22Rv1 (cell line): ENCODE results near the gene BICRA.

Experiments
- CTCF ChIP-seq: fragments of 450-650 bp; IDR thresholded peaks from 2 replicates; pipeline ENCODE4 v1.5.1; 2017; ENCODE audit warnings: mild to moderate bottlenecking
- ZFX ChIP-seq: fragments of 450-650 bp; IDR thresholded peaks from 2 replicates; pipeline ENCODE4 v1.6.1; 2017; ENCODE audit warnings: antibody characterized with exemption, borderline replicate concordance

DNA sequence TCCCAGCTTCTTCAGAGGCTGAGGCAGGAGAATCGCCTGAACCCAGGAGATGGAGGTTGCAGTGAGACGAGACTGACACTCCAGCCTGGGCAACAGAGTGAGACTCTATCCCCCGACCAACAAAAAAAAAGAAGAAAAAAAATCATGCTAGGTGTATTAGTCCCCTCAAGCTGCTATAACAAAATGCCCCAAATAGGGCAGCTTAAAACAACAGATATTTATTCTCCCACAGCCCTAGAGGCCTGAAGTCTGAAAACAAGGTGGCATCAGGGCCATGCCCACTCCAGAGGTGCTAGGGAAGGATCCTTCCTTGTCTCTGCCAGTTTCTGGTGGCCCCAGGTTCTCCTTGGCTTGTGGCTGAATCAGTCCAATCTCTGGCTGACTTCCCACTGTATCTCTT lies 95.7 kb downstream of the BICRA start:
- no peak for TF ChIP-seq CTCF
- no peak for TF ChIP-seq ZFX
